Calu3 (cell line): Measurements from ENCODE around the gene S100A4. TPM values are rescaled to one million over a fixed set of nuclear protein-coding genes. Genes with fewer than 3 reads are reported as not detected.

Experiments
- BruUV-seq: library from RNA; stranded (reverse); fragments of 400-500 nt; replicated peaks from 2 replicates; lab custom pipeline; 2021; lab: Mats Ljungman, UMichigan
- CTCF ChIA-PET: fragments of 300-600 bp; sonication (Branson Sonifier 250); formaldehyde crosslinking; loops from one replicate; lab custom pipeline; 2022; ENCODE audit warnings: antibody characterized with exemption; lab: Charles Lee
- DNase-seq: peaks from one replicate; pipeline ENCODE4 v3.0.0; 2022
- H3K27ac Mint-ChIP-seq: one replicate; pipeline ENCODE4 v1.8.0; 2022; ENCODE audit warnings: mixed read lengths; ENCODE audit not compliant: unreplicated experiment
- H3K27me3 Mint-ChIP-seq: one replicate; pipeline ENCODE4 v1.8.0; 2022; ENCODE audit warnings: mixed read lengths; ENCODE audit not compliant: unreplicated experiment
- H3K36me3 Mint-ChIP-seq: one replicate; pipeline ENCODE4 v1.8.0; 2022; ENCODE audit warnings: mild to moderate bottlenecking, moderate library complexity, mixed read lengths; ENCODE audit not compliant: insufficient read depth, unreplicated experiment
- H3K4me1 Mint-ChIP-seq: one replicate; pipeline ENCODE4 v1.8.0; 2022; ENCODE audit warnings: mild to moderate bottlenecking, low read depth, mixed read lengths; ENCODE audit not compliant: unreplicated experiment
- H3K4me3 Mint-ChIP-seq: one replicate; pipeline ENCODE4 v1.8.0; 2022; ENCODE audit warnings: mild to moderate bottlenecking, low read depth, moderate library complexity, mixed read lengths; ENCODE audit not compliant: unreplicated experiment
- H3K9me3 Mint-ChIP-seq: one replicate; pipeline ENCODE4 v1.8.0; 2022; ENCODE audit warnings: low read depth, mixed read lengths; ENCODE audit not compliant: unreplicated experiment
- CTCF ChIP-seq: fragments of 200-600 bp; IDR thresholded peaks from one replicate; pipeline ENCODE4 v1.8.0; 2022; ENCODE audit warnings: antibody characterized with exemption; ENCODE audit not compliant: unreplicated experiment
- intact Hi-C: fragments of 100-400 bp; cut with micrococcal nuclease; formaldehyde crosslinking; loops from one replicate; pipeline ENCODE4 v1.10.0; 2022; ENCODE audit not compliant: unreplicated experiment
- total RNA-seq: library from RNA; stranded (reverse); gene quantifications from 2 replicates; pipeline ENCODE4 v1.2.3, GENCODE V29; 2022

S100A4 gene
- total RNA-seq, 1 experiment from 2014 or later = 20.5 TPM

- H3K27ac Mint-ChIP-seq = no peak overlapping the region
- H3K27me3 Mint-ChIP-seq = no peaks in the 10 kb centered on the region
- H3K4me1 Mint-ChIP-seq = peaks cover 43% of the 10 kb centered on the region
- no peaks in the 10 kb centered on the region for H3K9me3 Mint-ChIP-seq
- no peak overlapping the region for H3K4me3 Mint-ChIP-seq
- no TSS peak for BruUV-seq
- TF ChIP-seq CTCF = no peak
- peaks cover 62% of the 10 kb centered on the region for H3K36me3 Mint-ChIP-seq
- DNase-seq = no peak
- CTCF ChIA-PET = interaction anchor here (1.1 to 6.0 kb wide), 11 partner anchors 11 to 103 kb away, joined by 3 to 117 read pairs (median 7); partner anchors contain the start of genes CHTOP, S100A13, S100A16 and S100A2
- intact Hi-C loops = loop anchor here (2.0 kb wide), 1 partner anchor 21 kb away; no protein-coding TSS in a partner anchor
These were observed 14.0 kb downstream of the S100A4 start for GRCh38 chr1:153531638-153532037.

DNA sequence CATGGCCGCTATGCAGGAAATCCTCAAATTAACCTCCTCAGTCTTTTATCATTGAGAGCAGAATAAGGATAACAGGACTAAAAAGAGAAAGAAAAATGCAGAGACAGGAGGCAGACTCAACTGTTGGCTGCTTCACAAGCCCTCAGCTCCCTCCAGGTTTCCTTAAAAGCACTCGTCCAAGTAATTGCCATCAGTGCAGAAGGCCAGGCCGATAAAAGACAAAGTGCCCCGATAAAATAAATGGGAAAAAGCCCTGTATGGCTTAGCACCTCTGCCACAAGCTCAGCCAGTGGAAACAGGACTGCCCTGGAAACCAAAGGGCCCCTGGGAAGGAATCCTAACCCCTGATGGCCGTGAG, 17.9 kb downstream of the S100A4 start:
- BruUV-seq = no TSS peak
- TF ChIP-seq CTCF = no peak
- peaks cover 22% of the 10 kb centered on the region for H3K36me3 Mint-ChIP-seq
- H3K27me3 Mint-ChIP-seq = no peaks in the 10 kb centered on the region
- intact Hi-C loops = no loop called here
- H3K4me3 Mint-ChIP-seq = no peak overlapping the region
- DNase-seq = no peak
- no peak overlapping the region for H3K27ac Mint-ChIP-seq
- H3K4me1 Mint-ChIP-seq = peaks cover 25% of the 10 kb centered on the region
- H3K9me3 Mint-ChIP-seq = no peaks in the 10 kb centered on the region
- CTCF ChIA-PET = interaction anchor here (2.0 kb wide), 1 partner anchor 41 kb away, joined by 5 read pairs; no protein-coding TSS in a partner anchor

DNA sequence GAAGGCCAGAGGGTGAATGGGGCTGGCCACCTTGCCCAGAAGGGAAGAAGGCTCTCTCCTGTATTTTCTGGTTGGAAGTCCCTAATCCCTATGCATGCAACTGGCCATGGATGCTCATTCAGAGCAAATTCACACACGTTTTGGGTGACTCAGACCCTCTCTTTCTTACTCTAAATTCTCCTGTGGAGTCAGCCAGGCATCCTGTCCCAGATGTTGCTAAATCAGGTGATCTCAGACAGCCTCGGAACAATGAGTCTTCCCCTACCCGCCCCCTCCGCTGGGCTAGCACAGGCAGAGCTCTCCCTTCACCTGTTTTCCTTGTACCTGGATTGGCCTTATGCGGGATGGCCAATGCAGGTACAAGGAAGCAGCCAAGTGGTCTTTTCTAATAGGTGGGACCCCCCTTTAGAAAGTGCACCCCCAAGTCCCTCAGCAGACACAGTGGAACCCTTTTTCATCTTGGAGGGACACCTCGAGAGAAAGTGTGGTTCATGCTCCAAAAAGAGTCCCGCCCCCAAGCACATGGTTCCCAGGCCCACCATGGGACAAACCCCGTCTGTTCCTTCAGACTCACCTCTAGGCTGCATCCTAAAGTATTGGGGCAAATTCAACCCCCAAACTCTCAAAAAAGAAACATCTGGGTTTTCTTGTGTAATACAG, 18.5 kb downstream of the S100A4 start:
- TF ChIP-seq CTCF = no peak
- intact Hi-C loops = no loop called here
- CTCF ChIA-PET = interaction anchor here (2.0 kb wide), 1 partner anchor 41 kb away, joined by 5 read pairs; no protein-coding TSS in a partner anchor
- no peak overlapping the region for H3K27ac Mint-ChIP-seq
- no TSS peak for BruUV-seq
- no peak for DNase-seq
- H3K36me3 Mint-ChIP-seq = peaks cover 18% of the 10 kb centered on the region
- no peak overlapping the region for H3K4me3 Mint-ChIP-seq
- peaks cover 20% of the 10 kb centered on the region for H3K4me1 Mint-ChIP-seq
- H3K27me3 Mint-ChIP-seq = no peaks in the 10 kb centered on the region
- H3K9me3 Mint-ChIP-seq = no peaks in the 10 kb centered on the region

DNA sequence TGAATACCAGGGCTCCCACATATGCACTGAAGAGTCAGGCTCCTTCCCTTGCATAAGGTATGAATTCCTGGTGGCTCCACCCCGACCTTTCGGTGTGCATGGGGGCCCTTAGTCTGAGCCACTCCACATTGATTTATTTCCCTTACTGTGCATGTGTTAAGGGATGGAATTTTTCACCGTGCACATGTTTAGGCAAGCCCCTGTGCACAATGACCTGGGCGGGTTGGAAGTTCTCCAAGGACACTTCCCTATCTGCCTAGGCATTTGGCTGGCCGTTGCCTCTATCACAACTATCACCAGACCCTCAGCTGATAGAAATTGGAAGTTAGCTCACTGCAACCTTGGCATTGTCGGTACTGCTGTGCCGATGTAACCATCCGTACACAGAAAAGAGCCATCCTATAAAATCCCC, 19.5 kb downstream of the S100A4 start:
- peaks cover 18% of the 10 kb centered on the region for H3K4me1 Mint-ChIP-seq
- BruUV-seq = no TSS peak
- DNase-seq = no peak
- TF ChIP-seq CTCF = no peak
- H3K27me3 Mint-ChIP-seq = no peaks in the 10 kb centered on the region
- intact Hi-C loops = no loop called here
- CTCF ChIA-PET = interaction anchor here (1.6 to 2.0 kb wide), 2 partner anchors 11 to 42 kb away, joined by 5 to 11 read pairs; no protein-coding TSS in a partner anchor
- peaks cover 21% of the 10 kb centered on the region for H3K36me3 Mint-ChIP-seq
- H3K27ac Mint-ChIP-seq = no peak overlapping the region
- no peak overlapping the region for H3K4me3 Mint-ChIP-seq
- no peaks in the 10 kb centered on the region for H3K9me3 Mint-ChIP-seq
